Thyroid gland (tissue), 4 donors: ENCODE results near the gene AMOTL2. TPM values are rescaled to one million over a fixed set of nuclear protein-coding genes. Genes with fewer than 3 reads are reported as not detected.
A peak's percentile ranks its signal among the peaks of the same experiment; 100 is the strongest.

Source experiments
- DNase-seq, 2 donors: peaks; one replicate each; pipeline ENCODE4 v3.0.0-alpha.2; 2019
- H3K27ac ChIP-seq, 3 donors: fragments of 200-600 bp; sonication (generic); 1 replicate in 2 of 3; 2 replicates in 1 of 3; pipeline ENCODE4 v1.5.1; 2016 to 2019; ENCODE audit warnings: mild to moderate bottlenecking in 1 of 3, moderate library complexity in 1 of 3
- H3K27me3 ChIP-seq: fragments of 200-600 bp; sonication (generic); one replicate; pipeline ENCODE4 v1.5.1; 2019
- H3K36me3 ChIP-seq, 2 donors: fragments of 200-600 bp; sonication (generic); one replicate each; pipeline ENCODE4 v1.5.1; 2016 to 2019
- H3K4me1 ChIP-seq, 2 donors: fragments of 200-600 bp; sonication (generic); one replicate each; pipeline ENCODE4 v1.5.1; 2017 to 2019
- H3K4me3 ChIP-seq, 3 donors: fragments of 200-600 bp; sonication (generic); replicated peaks in 1 of 3; 1 replicate in 2 of 3; 2 replicates in 1 of 3; pipeline ENCODE4 v1.5.1; 2016; ENCODE audit warnings: mild to moderate bottlenecking in 1 of 3
- H3K9me3 ChIP-seq: fragments of 200-600 bp; sonication (generic); one replicate; pipeline ENCODE4 v1.5.1; 2017
- CTCF ChIP-seq, 6 experiments: fragments of 200-600 bp in 3 of 6; fragments of 450-650 bp in 3 of 6; sonication (generic) in 3 of 6; IDR thresholded peaks; one replicate each; pipeline ENCODE4 v1.5.1; 2016 to 2019; ENCODE audit warnings: antibody characterized with exemption in 6 of 6, mild to moderate bottlenecking in 2 of 6, inconsistent platforms in 1 of 6, moderate library complexity in 1 of 6
- POLR2A ChIP-seq, 2 donors: fragments of 450-650 bp; IDR thresholded peaks; one replicate each; pipeline ENCODE4 v1.6.1; 2017; ENCODE audit warnings: antibody characterized with exemption in 2 of 2, mild to moderate bottlenecking in 2 of 2, moderate library complexity in 1 of 2
- WGBS, 2 donors: methylation state at CpG; one replicate each; pipeline ENCODE4 v1.1.5; 2017; 5-methylcytosine and 5-hydroxymethylcytosine counted together
- intact Hi-C: fragments of 100-400 bp; cut with DNase I; formaldehyde crosslinking; loops from one replicate; pipeline ENCODE4 v1.15.1; 2023
- total RNA-seq, 4 donors: library from RNA; depleted of rRNA; stranded (reverse); fragments of >200 nt; gene quantifications; one replicate each; pipeline ENCODE4 v1.2.3, GENCODE V29; 2016

AMOTL2 gene
- total RNA-seq, 4 donors from 2014 or later, result 76.0 to 149 (median 117) TPM

GRCh38 chr3:134366928-134367811, 7.1 kb downstream of the AMOTL2 start:
- Histone ChIP-seq H3K36me3 (peaks cover 75 to 83% of the 10 kb centered on the region in 2 donors), H3K9me3 (no peaks in the 10 kb centered on the region), H3K27me3 (no peaks in the 10 kb centered on the region), H3K4me1 (peaks cover 69 to 98% of the 10 kb centered on the region in 2 donors), H3K4me3 (no peak overlapping the region), H3K27ac (peak overlapping the region in 2 of 3 donors; percentile 100)
- intact Hi-C loops, result no loop called here
- WGBS, 2 donors, result 73 to 77% methylated on average over 9 to 15 of the region's 15 CpGs
- peak; percentile 22 to 37 for DNase-seq
- TF ChIP-seq CTCF (IDR thresholded peaks at IDR 0.05), result no peak
- no peak for TF ChIP-seq POLR2A (IDR thresholded peaks at IDR 0.05)

GRCh38 chr3:134366221-134366927, 7.9 kb downstream of the AMOTL2 start:
- TF ChIP-seq POLR2A (IDR thresholded peaks at IDR 0.05), result no peak
- TF ChIP-seq CTCF (IDR thresholded peaks at IDR 0.05), result no peak
- Histone ChIP-seq H3K27me3 (no peaks in the 10 kb centered on the region), H3K4me1 (peaks cover 61 to 97% of the 10 kb centered on the region in 2 donors), H3K36me3 (peaks cover 83 to 90% of the 10 kb centered on the region in 2 donors), H3K4me3 (no peak overlapping the region), H3K27ac (peak overlapping the region; percentile 10 to 100 (median 100)), H3K9me3 (no peaks in the 10 kb centered on the region)
- intact Hi-C loops, result no loop called here
- DNase-seq, result peak in 1 of 2 donors; percentile 1
- WGBS, 2 donors, result 91 to 94% methylated on average over 12 to 13 of the region's 13 CpGs

GRCh38 chr3:134365766-134366065, 8.5 kb downstream of the AMOTL2 start:
- TF ChIP-seq POLR2A (IDR thresholded peaks at IDR 0.05) (no peak), CTCF (IDR thresholded peaks at IDR 0.05) (no peak)
- DNase-seq, result peak in 1 of 2 donors; percentile 1
- Histone ChIP-seq H3K4me3 (no peak overlapping the region), H3K27ac (peak overlapping the region; percentile 27 to 100 (median 100)), H3K9me3 (no peaks in the 10 kb centered on the region), H3K36me3 (peaks cover 83 to 90% of the 10 kb centered on the region in 2 donors), H3K4me1 (peaks cover 55 to 97% of the 10 kb centered on the region in 2 donors), H3K27me3 (no peaks in the 10 kb centered on the region)
- intact Hi-C loops, result no loop called here
- 85 to 95% methylated on average over 4 of the region's 4 CpGs for WGBS, 2 donors

GRCh38 chr3:134364936-134365765, 9.1 kb downstream of the AMOTL2 start:
- Histone ChIP-seq H3K36me3 (peaks cover 84 to 90% of the 10 kb centered on the region in 2 donors), H3K4me3 (no peak overlapping the region), H3K27me3 (no peaks in the 10 kb centered on the region), H3K9me3 (no peaks in the 10 kb centered on the region), H3K4me1 (peaks cover 49 to 97% of the 10 kb centered on the region in 2 donors), H3K27ac (peak overlapping the region; percentile 80 to 100 (median 100))
- intact Hi-C loops, result no loop called here
- peak in 1 of 2 donors; percentile 1 for DNase-seq
- TF ChIP-seq CTCF (IDR thresholded peaks at IDR 0.05) (no peak), POLR2A (IDR thresholded peaks at IDR 0.05) (no peak)
- 51 to 52% methylated on average over 8 of the region's 8 CpGs for WGBS, 2 donors
